Gastrocnemius medialis (tissue), 4 donors: Measurements from ENCODE around the gene SCAP.

ENCODE experiments used
- POLR2A ChIP-seq, 2 donors: fragments of 450-650 bp; IDR thresholded peaks; one replicate each; pipeline ENCODE4 v1.6.1; 2017; ENCODE audit warnings: antibody characterized with exemption in 2 of 2, mild to moderate bottlenecking in 2 of 2, moderate library complexity in 2 of 2
- TF ChIP-seq, protein P1 (sequence below), 5 experiments: fragments of 450-650 bp in 3 of 5; fragments of 200-600 bp in 2 of 5; sonication (generic) in 2 of 5; IDR thresholded peaks in 4 of 5; conservative IDR thresholded peaks in 1 of 5; 1 replicate in 4 of 5; 2 replicates in 1 of 5; pipeline ENCODE4 v1.5.1; 2016 to 2019; ENCODE audit warnings: antibody characterized with exemption in 5 of 5, mild to moderate bottlenecking in 3 of 5, moderate library complexity in 3 of 5

DNA sequence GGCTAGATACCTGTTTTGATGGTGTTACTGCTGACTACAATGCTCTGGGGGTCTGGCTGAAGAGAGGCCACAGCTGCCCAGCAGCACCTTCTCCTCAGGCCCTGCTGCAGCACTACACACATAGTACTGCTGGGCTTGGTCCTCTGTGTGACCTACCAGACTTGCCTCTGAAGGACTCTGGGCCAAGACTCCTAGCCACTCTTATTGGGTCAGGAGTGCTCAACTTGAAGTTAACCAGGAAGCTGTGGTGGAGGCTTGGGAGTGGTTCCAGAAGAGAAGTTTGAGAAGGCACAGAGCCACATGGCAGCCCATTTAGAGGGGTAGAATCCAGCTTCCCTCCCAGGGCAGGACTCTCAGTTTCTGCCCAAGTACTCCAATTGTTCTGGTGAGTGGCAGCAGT is 21.2 kb upstream of the SCAP start:
- TF ChIP-seq, protein P1, sequence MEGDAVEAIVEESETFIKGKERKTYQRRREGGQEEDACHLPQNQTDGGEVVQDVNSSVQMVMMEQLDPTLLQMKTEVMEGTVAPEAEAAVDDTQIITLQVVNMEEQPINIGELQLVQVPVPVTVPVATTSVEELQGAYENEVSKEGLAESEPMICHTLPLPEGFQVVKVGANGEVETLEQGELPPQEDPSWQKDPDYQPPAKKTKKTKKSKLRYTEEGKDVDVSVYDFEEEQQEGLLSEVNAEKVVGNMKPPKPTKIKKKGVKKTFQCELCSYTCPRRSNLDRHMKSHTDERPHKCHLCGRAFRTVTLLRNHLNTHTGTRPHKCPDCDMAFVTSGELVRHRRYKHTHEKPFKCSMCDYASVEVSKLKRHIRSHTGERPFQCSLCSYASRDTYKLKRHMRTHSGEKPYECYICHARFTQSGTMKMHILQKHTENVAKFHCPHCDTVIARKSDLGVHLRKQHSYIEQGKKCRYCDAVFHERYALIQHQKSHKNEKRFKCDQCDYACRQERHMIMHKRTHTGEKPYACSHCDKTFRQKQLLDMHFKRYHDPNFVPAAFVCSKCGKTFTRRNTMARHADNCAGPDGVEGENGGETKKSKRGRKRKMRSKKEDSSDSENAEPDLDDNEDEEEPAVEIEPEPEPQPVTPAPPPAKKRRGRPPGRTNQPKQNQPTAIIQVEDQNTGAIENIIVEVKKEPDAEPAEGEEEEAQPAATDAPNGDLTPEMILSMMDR (IDR thresholded peaks at IDR 0.05 in 4 of 5, conservative IDR thresholded peaks at IDR 0.05 in 1 of 5): no peak
- no peak for TF ChIP-seq POLR2A (IDR thresholded peaks at IDR 0.05)
